ENCODE data around the gene PRKCE. TPM values are rescaled to one million over a fixed set of nuclear protein-coding genes. Genes with fewer than 3 reads are reported as not detected.

PRKCE gene
- total RNA-seq, 1 experiment from 2014 or later = 14.8 TPM

DNA sequence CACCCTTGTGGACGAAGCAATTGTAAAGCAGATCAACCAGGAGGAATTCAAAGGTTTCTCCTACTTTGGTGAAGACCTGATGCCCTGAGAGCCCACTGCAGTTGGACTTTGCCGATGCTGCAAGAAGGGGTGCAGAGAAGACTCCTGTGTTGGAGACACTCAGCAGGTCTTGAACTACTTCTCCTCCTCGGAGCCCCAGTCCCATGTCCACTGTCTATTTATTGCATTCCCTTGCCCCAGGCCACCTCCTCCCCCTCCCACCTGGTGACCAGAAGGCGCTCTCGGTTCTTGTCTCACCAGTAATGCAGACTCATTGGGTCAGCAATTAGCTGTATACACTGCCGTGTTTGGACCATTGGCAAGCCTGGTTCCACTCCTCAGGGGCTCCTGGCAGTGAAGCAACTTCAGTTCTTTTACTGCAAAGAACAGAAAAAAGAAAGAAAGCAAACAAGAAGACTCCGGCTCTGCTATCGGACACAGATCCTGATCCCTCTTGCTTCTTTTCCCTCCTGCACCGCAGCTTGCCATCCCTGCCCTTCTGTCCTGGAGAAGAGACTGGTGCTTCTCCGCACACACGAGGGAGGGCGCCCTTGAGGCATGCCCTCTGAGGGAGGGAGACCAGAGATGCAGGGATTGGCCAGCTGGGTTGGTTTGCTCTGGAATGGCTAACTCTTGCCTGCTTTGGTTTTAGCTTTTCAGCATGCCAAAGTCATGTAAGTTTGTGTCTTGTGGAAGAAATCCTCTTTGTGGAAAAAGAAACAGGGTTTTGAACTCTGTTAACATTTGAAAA, 533.5 kb downstream of the PRKCE start:
- Histone ChIP-seq H3K4me2 (ENCODE audit: low read length) (no peak overlapping the region), H3K9ac (ENCODE audit: low read length) (no peak overlapping the region), H3K4me1 (ENCODE audit: control insufficient read depth in 1 of 2, insufficient read depth in 2 of 2, low read length in 2 of 2) (no peaks in the 10 kb centered on the region), H3K9me3 (ENCODE audit: control insufficient read depth in 1 of 2, insufficient read depth in 1 of 2, low read depth in 1 of 2, low read length in 2 of 2) (no peaks in the 10 kb centered on the region), H3K4me3 (replicated peaks in 1 of 2; ENCODE audit: low read depth in 1 of 2, low read length in 2 of 2) (no peak overlapping the region), H3K36me3 (ENCODE audit: control insufficient read depth in 1 of 2, insufficient read depth in 2 of 2, low read length in 2 of 2) (no peaks in the 10 kb centered on the region), H2AFZ (ENCODE audit: low read depth, low read length, poor library complexity, severe bottlenecking) (no peak overlapping the region), H3K9me2 (ENCODE audit: insufficient read depth) (no peaks in the 10 kb centered on the region), H3K27me3 (ENCODE audit: insufficient read depth, low read length) (no peaks in the 10 kb centered on the region), H3K27ac (ENCODE audit: low read depth, low read length) (no peak overlapping the region), H4K20me1 (ENCODE audit: insufficient read depth) (no peaks in the 10 kb centered on the region), H3K79me2 (ENCODE audit: insufficient read depth, low read length) (no peaks in the 10 kb centered on the region)
- intact Hi-C loops (cut with micrococcal nuclease) = no loop called here
- ChIA-PET POLR2A (no interaction called here), RAD21 (ENCODE audit: low non-redundant PET in 1 of 2, low total read pairs in 2 of 2, uncharacterized antibody in 2 of 2, unreplicated experiment in 2 of 2) (no interaction called here), CTCF (interaction anchor here (1.2 kb wide), 1 partner anchor 181 kb away, joined by 3 read pairs; no protein-coding TSS in a partner anchor)
- TF ChIP-seq, protein P1, sequence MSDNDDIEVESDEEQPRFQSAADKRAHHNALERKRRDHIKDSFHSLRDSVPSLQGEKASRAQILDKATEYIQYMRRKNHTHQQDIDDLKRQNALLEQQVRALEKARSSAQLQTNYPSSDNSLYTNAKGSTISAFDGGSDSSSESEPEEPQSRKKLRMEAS (IDR thresholded peaks at IDR 0.05) = no peak
- TF ChIP-seq, protein P2, sequence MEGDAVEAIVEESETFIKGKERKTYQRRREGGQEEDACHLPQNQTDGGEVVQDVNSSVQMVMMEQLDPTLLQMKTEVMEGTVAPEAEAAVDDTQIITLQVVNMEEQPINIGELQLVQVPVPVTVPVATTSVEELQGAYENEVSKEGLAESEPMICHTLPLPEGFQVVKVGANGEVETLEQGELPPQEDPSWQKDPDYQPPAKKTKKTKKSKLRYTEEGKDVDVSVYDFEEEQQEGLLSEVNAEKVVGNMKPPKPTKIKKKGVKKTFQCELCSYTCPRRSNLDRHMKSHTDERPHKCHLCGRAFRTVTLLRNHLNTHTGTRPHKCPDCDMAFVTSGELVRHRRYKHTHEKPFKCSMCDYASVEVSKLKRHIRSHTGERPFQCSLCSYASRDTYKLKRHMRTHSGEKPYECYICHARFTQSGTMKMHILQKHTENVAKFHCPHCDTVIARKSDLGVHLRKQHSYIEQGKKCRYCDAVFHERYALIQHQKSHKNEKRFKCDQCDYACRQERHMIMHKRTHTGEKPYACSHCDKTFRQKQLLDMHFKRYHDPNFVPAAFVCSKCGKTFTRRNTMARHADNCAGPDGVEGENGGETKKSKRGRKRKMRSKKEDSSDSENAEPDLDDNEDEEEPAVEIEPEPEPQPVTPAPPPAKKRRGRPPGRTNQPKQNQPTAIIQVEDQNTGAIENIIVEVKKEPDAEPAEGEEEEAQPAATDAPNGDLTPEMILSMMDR (IDR thresholded peaks at IDR 0.05 in 2 of 3, conservative IDR thresholded peaks at IDR 0.05 in 1 of 3; ENCODE audit: borderline replicate concordance in 1 of 3, insufficient read depth in 1 of 3, low read depth in 2 of 3, low read length in 2 of 3) = peak; percentile 37 to 45 (median 40); a peak in 4 of 6 replicates
- peak; percentile 57 for TF ChIP-seq RAD21 (IDR thresholded peaks at IDR 0.05; ENCODE audit: low read depth)
- ATAC-seq (peak; percentile 78), DNase-seq (ENCODE audit: low read depth, low spot score) (no peak)
- no TSS peak for BruUV-seq (replicated peaks)

DNA sequence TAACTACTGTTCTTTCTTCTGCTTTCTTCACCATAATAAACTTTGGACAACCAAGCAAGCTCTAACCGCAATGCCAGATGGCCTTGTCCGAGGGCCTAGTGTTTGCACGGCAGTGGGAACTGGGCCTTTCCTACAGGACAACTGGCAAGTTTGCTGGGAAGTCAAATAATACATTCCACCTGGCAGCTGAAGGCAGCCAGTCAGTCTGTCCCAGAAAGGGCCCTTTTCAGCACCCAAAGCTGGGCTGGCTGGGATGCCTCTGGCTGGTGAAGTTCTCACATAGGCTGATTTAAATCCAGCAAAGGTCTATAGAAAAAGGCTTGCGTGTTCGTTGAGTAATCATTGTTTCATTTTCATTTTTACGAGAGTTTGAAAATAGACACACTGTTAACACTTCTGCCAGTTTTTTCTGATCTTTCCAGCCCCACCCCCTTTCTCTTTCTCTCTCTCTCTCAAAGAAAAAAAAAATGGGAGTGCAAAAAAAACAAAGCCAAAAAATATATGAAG, 535.7 kb downstream of the PRKCE start:
- H3K36me3 ChIP-seq (ENCODE audit: control insufficient read depth in 1 of 2, insufficient read depth in 2 of 2, low read length in 2 of 2) = no peaks in the 10 kb centered on the region
- DNase-seq (ENCODE audit: low read depth, low spot score) = no peak
- H3K9ac ChIP-seq (ENCODE audit: low read length) = no peak overlapping the region
- ChIA-PET RAD21 (ENCODE audit: low non-redundant PET in 1 of 2, low total read pairs in 2 of 2, uncharacterized antibody in 2 of 2, unreplicated experiment in 2 of 2) (no interaction called here), POLR2A (no interaction called here), CTCF (no interaction called here)
- no peak for ATAC-seq
- H3K4me1 ChIP-seq (ENCODE audit: control insufficient read depth in 1 of 2, insufficient read depth in 2 of 2, low read length in 2 of 2) = no peaks in the 10 kb centered on the region
- H3K27me3 ChIP-seq (ENCODE audit: insufficient read depth, low read length) = no peaks in the 10 kb centered on the region
- no peak overlapping the region for H3K27ac ChIP-seq (ENCODE audit: low read depth, low read length)
- no peaks in the 10 kb centered on the region for H3K79me2 ChIP-seq (ENCODE audit: insufficient read depth, low read length)
- no peaks in the 10 kb centered on the region for H3K9me2 ChIP-seq (ENCODE audit: insufficient read depth)
- no peak overlapping the region for H3K4me2 ChIP-seq (ENCODE audit: low read length)
- no peak overlapping the region for H3K4me3 ChIP-seq (replicated peaks in 1 of 2; ENCODE audit: low read depth in 1 of 2, low read length in 2 of 2)
- intact Hi-C loops (cut with micrococcal nuclease) = no loop called here
- BruUV-seq (replicated peaks) = no TSS peak
- no peaks in the 10 kb centered on the region for H3K9me3 ChIP-seq (ENCODE audit: control insufficient read depth in 1 of 2, insufficient read depth in 1 of 2, low read depth in 1 of 2, low read length in 2 of 2)
- H2AFZ ChIP-seq (ENCODE audit: low read depth, low read length, poor library complexity, severe bottlenecking) = no peak overlapping the region
- no peaks in the 10 kb centered on the region for H4K20me1 ChIP-seq (ENCODE audit: insufficient read depth)
- TF ChIP-seq FOSL1 (IDR thresholded peaks at IDR 0.05; ENCODE audit: low read depth) (no peak), EZH2 (IDR thresholded peaks at IDR 0.05) (no peak)
